AG09309 (cell line): ENCODE results near the gene CHTF18.
A peak's percentile ranks its signal among the peaks of the same experiment; 100 is the strongest.

Experiments
- DNase-seq: peaks from one replicate; pipeline ENCODE4 v3.0.0-alpha.2; 2010; ENCODE audit warnings: low read depth
- H3K4me3 ChIP-seq: 2 replicates; pipeline ENCODE4 v1.5.1; 2011; ENCODE audit warnings: mild to moderate bottlenecking, low read depth, low read length, moderate library complexity; ENCODE audit not compliant: control insufficient read depth
- CTCF ChIP-seq: IDR thresholded peaks from 2 replicates; pipeline ENCODE4 v1.5.1; 2011; ENCODE audit warnings: mild to moderate bottlenecking, low read depth, low read length, inconsistent platforms; ENCODE audit not compliant: insufficient read depth, control insufficient read depth; ENCODE audit errors: missing control alignments

Gene CHTF18

DNA sequence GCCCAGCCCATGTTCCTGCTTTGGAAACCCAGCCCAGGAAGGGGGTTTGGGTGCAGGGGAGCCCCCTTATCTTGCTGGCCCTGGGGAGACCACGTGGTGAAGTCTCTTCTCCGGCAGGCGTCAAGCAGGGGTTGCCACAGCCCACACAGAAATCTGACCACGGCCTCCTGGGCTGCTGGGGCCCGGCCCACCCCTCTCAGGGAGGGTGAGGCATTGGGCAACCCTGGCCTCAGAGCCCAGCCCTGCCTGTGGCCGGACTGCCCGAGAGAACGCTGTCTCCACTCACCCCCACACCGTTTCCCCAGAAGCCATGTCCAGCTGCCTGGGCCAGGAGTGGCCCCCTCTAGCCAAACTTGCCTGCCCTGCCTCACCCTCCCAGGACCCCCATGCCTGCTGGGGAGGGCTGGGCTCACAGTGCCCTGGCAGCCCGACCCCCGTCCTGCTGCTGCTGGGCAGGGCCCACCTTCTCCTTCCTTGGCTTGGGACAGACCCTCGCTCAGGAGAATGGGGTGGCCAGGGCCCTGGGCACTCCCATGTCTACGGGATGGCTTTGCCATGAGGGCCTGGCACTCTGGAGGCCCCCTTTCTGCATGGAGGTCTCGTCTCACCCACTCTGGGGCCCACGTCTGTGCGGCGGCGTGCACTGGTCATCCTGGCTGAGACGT, 6.9 kb upstream of the CHTF18 start:
- no peak for TF ChIP-seq CTCF
- H3K4me3 ChIP-seq, result no peak overlapping the region
- no peak for DNase-seq

- no peak overlapping the region for H3K4me3 ChIP-seq
- no peak for DNase-seq
- TF ChIP-seq CTCF, result no peak
These were observed 6.2 kb upstream of the CHTF18 start for GRCh38 chr16:782258-782657.

DNA sequence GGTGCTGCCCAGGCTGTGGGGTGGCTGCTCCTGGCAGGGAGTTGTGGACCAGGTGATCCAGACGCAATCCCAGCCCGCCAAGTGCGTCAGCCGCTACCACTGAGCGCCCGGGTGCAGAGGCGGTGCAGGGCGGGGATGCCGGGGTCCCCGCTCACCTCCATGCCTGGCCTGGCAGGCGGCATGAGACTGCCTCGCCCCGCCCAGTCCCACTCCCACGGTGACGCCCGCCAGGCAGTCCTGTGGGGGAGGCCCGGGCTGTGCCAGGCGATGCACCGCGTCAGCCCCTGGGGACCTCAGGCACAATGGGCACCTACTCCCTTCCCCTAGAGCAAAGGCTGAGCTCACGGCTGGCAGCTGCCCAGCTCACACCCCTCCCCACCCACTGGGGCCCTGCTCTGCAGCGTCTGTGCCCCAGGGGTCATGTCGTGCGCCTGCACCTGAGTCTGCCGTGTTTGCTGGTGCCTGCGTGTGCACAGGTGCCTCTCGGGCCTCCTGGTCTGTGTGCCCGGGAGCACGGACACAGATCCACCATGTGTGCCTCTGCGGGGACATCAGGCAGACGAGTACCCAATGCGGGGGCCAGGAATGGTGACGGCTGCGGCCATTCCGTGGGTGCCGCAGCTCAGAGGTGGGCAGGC, 5.5 kb upstream of the CHTF18 start:
- DNase-seq, result no peak
- TF ChIP-seq CTCF, result no peak
- no peak overlapping the region for H3K4me3 ChIP-seq

DNA sequence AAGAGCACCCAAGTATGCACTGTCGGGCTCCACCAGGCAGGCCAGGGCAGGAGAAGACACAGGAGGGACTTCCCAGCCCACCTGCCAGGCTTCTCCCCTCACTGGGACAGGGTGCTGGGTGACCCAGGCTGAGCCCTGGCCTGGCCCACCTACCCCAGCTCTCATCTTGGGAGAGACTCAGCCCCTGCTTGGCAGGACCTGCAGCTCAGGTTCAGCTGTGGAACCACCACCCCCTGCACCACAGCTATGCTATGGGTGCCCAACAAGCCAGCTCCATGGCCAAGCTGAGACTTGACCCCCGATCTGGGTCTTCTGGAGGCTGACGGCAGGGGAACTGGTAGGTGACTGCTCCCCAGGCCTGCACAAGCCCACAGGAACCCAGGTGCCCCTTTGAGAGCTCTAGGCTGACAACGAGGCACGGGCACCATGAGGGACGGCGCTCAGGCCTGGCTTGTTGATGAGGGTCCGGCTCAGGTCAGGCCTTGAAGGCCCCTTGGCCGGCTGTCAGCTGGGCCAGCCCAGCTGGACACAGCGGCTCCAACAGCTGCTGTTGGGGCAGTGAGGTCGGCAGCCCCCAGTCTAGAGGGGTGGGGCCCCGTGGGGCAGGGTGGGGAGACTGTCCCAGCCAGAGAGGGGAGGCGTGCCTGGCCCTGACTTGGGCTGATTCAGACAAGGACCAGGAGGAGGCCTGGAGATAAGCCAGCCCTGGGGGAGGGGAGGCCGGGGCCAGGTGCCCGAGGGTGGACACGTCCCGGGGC, 4.8 kb upstream of the CHTF18 start:
- no peak for TF ChIP-seq CTCF
- no peak for DNase-seq
- no peak overlapping the region for H3K4me3 ChIP-seq

- no peak for TF ChIP-seq CTCF
- no peak for DNase-seq
- no peak overlapping the region for H3K4me3 ChIP-seq
These were observed 4.0 kb upstream of the CHTF18 start for GRCh38 chr16:784431-784830.

- peak; percentile 4 for DNase-seq
- peak; percentile 80 for TF ChIP-seq CTCF
- H3K4me3 ChIP-seq, result no peak overlapping the region
These were observed 2.6 kb upstream of the CHTF18 start for GRCh38 chr16:785563-786535.
